ENCODE results near the gene ZNF423.

ZNF423 gene

GRCh38 chr16:49837688-49838410 is 18.1 kb downstream of the ZNF423 start:
- no peak overlapping the region for H3K4me3 ChIP-seq (ENCODE audit: low read length)
- DNase-seq (ENCODE audit: low read depth) = no peak
- no peak for TF ChIP-seq CTCF (conservative IDR thresholded peaks at IDR 0.05; ENCODE audit: low read length)

- DNase-seq (ENCODE audit: low read depth) = no peak
- H3K4me3 ChIP-seq (ENCODE audit: low read length) = no peak overlapping the region
- no peak for TF ChIP-seq CTCF (conservative IDR thresholded peaks at IDR 0.05; ENCODE audit: low read length)
Observed at GRCh38 chr16:49836668-49837067, 19.2 kb downstream of the ZNF423 start.

GRCh38 chr16:49836218-49836617 is 19.7 kb downstream of the ZNF423 start:
- TF ChIP-seq CTCF (conservative IDR thresholded peaks at IDR 0.05; ENCODE audit: low read length) = no peak
- DNase-seq (ENCODE audit: low read depth) = no peak
- no peak overlapping the region for H3K4me3 ChIP-seq (ENCODE audit: low read length)

- no peak for TF ChIP-seq CTCF (conservative IDR thresholded peaks at IDR 0.05; ENCODE audit: low read length)
- H3K4me3 ChIP-seq (ENCODE audit: low read length) = no peak overlapping the region
Observed at GRCh38 chr16:49835161-49835777, 20.6 kb downstream of the ZNF423 start.

GRCh38 chr16:49834531-49835151 is 21.3 kb downstream of the ZNF423 start:
- DNase-seq (ENCODE audit: low read depth) = no peak
- H3K4me3 ChIP-seq (ENCODE audit: low read length) = no peak overlapping the region
- TF ChIP-seq CTCF (conservative IDR thresholded peaks at IDR 0.05; ENCODE audit: low read length) = no peak

More at GRCh38 chr16:49835161-49835777, 20.6 kb downstream of the ZNF423 start:
- no peak for DNase-seq (ENCODE audit: low read depth)

GRCh38 chr16:49833796-49834530 is 21.9 kb downstream of the ZNF423 start:
- no peak for DNase-seq (ENCODE audit: low read depth)
- TF ChIP-seq CTCF (conservative IDR thresholded peaks at IDR 0.05; ENCODE audit: low read length) = no peak
- no peak overlapping the region for H3K4me3 ChIP-seq (ENCODE audit: low read length)
